Measurements from ENCODE around the gene PLA2G4B. TPM values are rescaled to one million over a fixed set of nuclear protein-coding genes. Genes with fewer than 3 reads are reported as not detected.

The PLA2G4B gene
- total RNA-seq, 4 donors from 2014 or later: 62.0 to 90.3 (median 86.5) TPM

- no peak for DNase-seq (ENCODE audit: low spot score in 2 of 2)
- intact Hi-C loops (cut with DNase I; ENCODE audit: low total_unique reads): no loop called here
- no peak overlapping the region for H3K4me3 ChIP-seq (ENCODE audit: low read depth, poor library complexity, severe bottlenecking)
- WGBS, 2 donors: 82 to 84% methylated on average over 4 to 8 of the region's 8 CpGs
- no peak for TF ChIP-seq POLR2A (IDR thresholded peaks at IDR 0.05)
- TF ChIP-seq, protein P1, sequence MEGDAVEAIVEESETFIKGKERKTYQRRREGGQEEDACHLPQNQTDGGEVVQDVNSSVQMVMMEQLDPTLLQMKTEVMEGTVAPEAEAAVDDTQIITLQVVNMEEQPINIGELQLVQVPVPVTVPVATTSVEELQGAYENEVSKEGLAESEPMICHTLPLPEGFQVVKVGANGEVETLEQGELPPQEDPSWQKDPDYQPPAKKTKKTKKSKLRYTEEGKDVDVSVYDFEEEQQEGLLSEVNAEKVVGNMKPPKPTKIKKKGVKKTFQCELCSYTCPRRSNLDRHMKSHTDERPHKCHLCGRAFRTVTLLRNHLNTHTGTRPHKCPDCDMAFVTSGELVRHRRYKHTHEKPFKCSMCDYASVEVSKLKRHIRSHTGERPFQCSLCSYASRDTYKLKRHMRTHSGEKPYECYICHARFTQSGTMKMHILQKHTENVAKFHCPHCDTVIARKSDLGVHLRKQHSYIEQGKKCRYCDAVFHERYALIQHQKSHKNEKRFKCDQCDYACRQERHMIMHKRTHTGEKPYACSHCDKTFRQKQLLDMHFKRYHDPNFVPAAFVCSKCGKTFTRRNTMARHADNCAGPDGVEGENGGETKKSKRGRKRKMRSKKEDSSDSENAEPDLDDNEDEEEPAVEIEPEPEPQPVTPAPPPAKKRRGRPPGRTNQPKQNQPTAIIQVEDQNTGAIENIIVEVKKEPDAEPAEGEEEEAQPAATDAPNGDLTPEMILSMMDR (IDR thresholded peaks at IDR 0.05): no peak
These were observed 13.2 kb downstream of the PLA2G4B start for GRCh38 chr15:41851755-41852370.

- H3K4me3 ChIP-seq (ENCODE audit: low read depth, poor library complexity, severe bottlenecking): no peak overlapping the region
- no peak for DNase-seq (ENCODE audit: low spot score in 2 of 2)
- WGBS, 2 donors: 68 to 82% methylated on average over 10 to 11 of the region's 17 CpGs
- TF ChIP-seq, protein P1 (IDR thresholded peaks at IDR 0.05): no peak
- no peak for TF ChIP-seq POLR2A (IDR thresholded peaks at IDR 0.05)
- intact Hi-C loops (cut with DNase I; ENCODE audit: low total_unique reads): no loop called here
These were observed 14.3 kb downstream of the PLA2G4B start for GRCh38 chr15:41852736-41853590.

- no peak for DNase-seq (ENCODE audit: low spot score in 2 of 2)
- H3K4me3 ChIP-seq (ENCODE audit: low read depth, poor library complexity, severe bottlenecking): no peak overlapping the region
- TF ChIP-seq, protein P1 (IDR thresholded peaks at IDR 0.05): no peak
- TF ChIP-seq POLR2A (IDR thresholded peaks at IDR 0.05): no peak
- intact Hi-C loops (cut with DNase I; ENCODE audit: low total_unique reads): no loop called here
- WGBS, 2 donors: 75 to 85% methylated on average over 9 to 10 of the region's 10 CpGs
These were observed 15.2 kb downstream of the PLA2G4B start for GRCh38 chr15:41853831-41854230.

DNA sequence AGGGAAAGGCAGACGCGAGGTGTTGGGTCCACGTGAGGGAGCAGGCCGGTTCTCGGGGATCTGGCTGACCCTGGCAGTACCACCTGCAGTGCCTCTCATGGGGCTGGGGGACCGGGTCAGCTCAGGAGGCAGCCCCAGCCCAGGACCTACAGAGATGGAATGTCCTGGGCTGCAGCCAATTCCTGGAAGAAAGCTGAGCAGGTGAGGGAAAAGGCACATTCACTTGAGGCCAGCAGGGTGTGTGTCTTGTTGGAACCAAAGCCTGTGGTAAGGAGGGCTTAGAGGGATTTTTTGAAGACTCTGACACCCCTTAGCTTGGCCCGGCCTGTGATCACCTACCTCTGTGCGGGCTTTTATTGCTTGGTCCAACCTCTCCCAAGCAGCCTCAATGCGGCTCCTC, 15.8 kb downstream of the PLA2G4B start:
- WGBS, 2 donors: 80 to 82% methylated on average over 9 of the region's 9 CpGs
- no peak for DNase-seq (ENCODE audit: low spot score in 2 of 2)
- TF ChIP-seq POLR2A (IDR thresholded peaks at IDR 0.05): no peak
- TF ChIP-seq, protein P1 (IDR thresholded peaks at IDR 0.05): no peak

GRCh38 chr15:41855261-41855961, 16.8 kb downstream of the PLA2G4B start:
- H3K4me3 ChIP-seq (ENCODE audit: low read depth, poor library complexity, severe bottlenecking): no peak overlapping the region
- intact Hi-C loops (cut with DNase I; ENCODE audit: low total_unique reads): no loop called here
- WGBS, 2 donors: 63 to 76% methylated on average over 21 to 26 of the region's 30 CpGs
- no peak for DNase-seq (ENCODE audit: low spot score in 2 of 2)
- TF ChIP-seq POLR2A (IDR thresholded peaks at IDR 0.05): no peak

More for the DNA sequence above, 15.8 kb downstream of the PLA2G4B start:
- H3K4me3 ChIP-seq (ENCODE audit: low read depth, poor library complexity, severe bottlenecking): no peak overlapping the region
- intact Hi-C loops (cut with DNase I; ENCODE audit: low total_unique reads): no loop called here

DNA sequence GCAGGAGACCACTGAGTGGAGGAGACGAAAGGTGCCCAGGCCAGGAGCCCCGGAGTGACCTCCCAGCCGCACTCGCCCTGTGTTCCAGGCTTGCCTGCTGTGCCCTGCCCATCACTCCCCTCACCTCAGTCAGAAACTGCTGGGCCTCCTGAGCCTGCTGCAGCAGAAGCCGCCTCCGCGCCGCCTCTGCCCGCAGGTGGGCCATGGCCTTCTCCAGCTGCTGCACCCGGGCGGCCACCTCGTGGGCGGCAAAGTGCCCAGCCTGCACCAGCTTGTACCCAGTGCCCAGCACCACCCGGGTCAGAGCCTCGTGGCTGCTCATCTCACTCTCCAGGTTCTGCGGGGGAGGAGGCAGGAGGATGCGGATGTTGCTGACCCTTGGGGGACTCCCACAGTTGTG, 17.6 kb downstream of the PLA2G4B start:
- WGBS, 2 donors: 88 to 91% methylated on average over 10 to 17 of the region's 17 CpGs
- no peak for TF ChIP-seq POLR2A (IDR thresholded peaks at IDR 0.05)
- TF ChIP-seq, protein P1 (IDR thresholded peaks at IDR 0.05): no peak
- DNase-seq (ENCODE audit: low spot score in 2 of 2): no peak
- no peak overlapping the region for H3K4me3 ChIP-seq (ENCODE audit: low read depth, poor library complexity, severe bottlenecking)
- intact Hi-C loops (cut with DNase I; ENCODE audit: low total_unique reads): no loop called here
